Spleen (tissue), 11 donors: ENCODE results near the gene ASPG. TPM values are rescaled to one million over a fixed set of nuclear protein-coding genes. Genes with fewer than 3 reads are reported as not detected.

Source experiments
- DNase-seq: peaks from one replicate; pipeline ENCODE4 v3.0.0-alpha.2; 2020
- H3K27ac ChIP-seq, 8 donors: fragments of 200-600 bp; sonication (generic) in 7 of 8; 1 replicate in 4 of 8; 2 replicates in 4 of 8; pipeline versions ENCODE4 v1.5.0 to v1.8.0; 2016 to 2021; ENCODE audit warnings: inconsistent platforms in 4 of 8, mild to moderate bottlenecking in 4 of 8, moderate library complexity in 1 of 8
- H3K27me3 ChIP-seq, 7 donors: fragments of 200-600 bp; sonication (generic) in 6 of 7; replicated peaks in 1 of 7; 1 replicate in 4 of 7; 2 replicates in 3 of 7; pipeline versions ENCODE4 v1.5.0 to v1.8.0; 2016 to 2021; ENCODE audit warnings: inconsistent platforms in 3 of 7, mild to moderate bottlenecking in 1 of 7
- H3K36me3 ChIP-seq, 6 donors: fragments of 200-600 bp; sonication (generic) in 5 of 6; 1 replicate in 4 of 6; 2 replicates in 2 of 6; pipeline versions ENCODE4 v1.5.0 to v1.8.0; 2016 to 2021; ENCODE audit warnings: inconsistent platforms in 2 of 6
- H3K4me1 ChIP-seq, 6 donors: fragments of 200-600 bp; sonication (generic) in 5 of 6; 1 replicate in 3 of 6; 2 replicates in 3 of 6; pipeline versions ENCODE4 v1.5.0 to v1.8.0; 2016 to 2021; ENCODE audit warnings: inconsistent platforms in 3 of 6
- H3K4me3 ChIP-seq, 8 donors: fragments of 200-600 bp; sonication (generic) in 7 of 8; 1 replicate in 4 of 8; 2 replicates in 4 of 8; pipeline versions ENCODE4 v1.5.0 to v1.8.0; 2016 to 2021; ENCODE audit warnings: inconsistent platforms in 4 of 8, mild to moderate bottlenecking in 4 of 8, moderate library complexity in 2 of 8
- H3K9me3 ChIP-seq, 8 donors: fragments of 200-600 bp; sonication (generic) in 7 of 8; 1 replicate in 4 of 8; 2 replicates in 4 of 8; pipeline versions ENCODE4 v1.5.0 to v1.8.0; 2016 to 2021; ENCODE audit warnings: inconsistent platforms in 4 of 8
- CTCF ChIP-seq, 11 experiments: fragments of 200-600 bp in 7 of 11; fragments of 450-650 bp in 4 of 11; sonication (generic) in 4 of 11; IDR thresholded peaks in 8 of 11; conservative IDR thresholded peaks in 3 of 11; 1 replicate in 7 of 11; 2 replicates in 4 of 11; pipeline versions ENCODE4 v1.4.0 to v1.8.0; 2016 to 2021; ENCODE audit warnings: antibody characterized with exemption in 11 of 11, inconsistent platforms in 4 of 11, mild to moderate bottlenecking in 1 of 11
- POLR2A ChIP-seq, 3 donors: fragments of 450-650 bp; IDR thresholded peaks; one replicate each; pipeline ENCODE4 v1.5.1; 2017; ENCODE audit warnings: antibody characterized with exemption in 3 of 3, mild to moderate bottlenecking in 1 of 3
- POLR2AphosphoS5 ChIP-seq, 3 donors: sonication (generic); formaldehyde crosslinking; IDR thresholded peaks; one replicate each; pipeline ENCODE4 v1.5.1; 2017; ENCODE audit warnings: antibody characterized with exemption in 3 of 3
- WGBS, 5 donors: extraction: QIAGEN DNeasy Blood & Tissue Kit in 3 of 5; methylation state at CpG; one replicate each; pipeline versions ENCODE4 v1.1.5 to v1.1.7; 2013 to 2018; 5-methylcytosine and 5-hydroxymethylcytosine counted together
- intact Hi-C: fragments of 100-400 bp; cut with DNase I; formaldehyde crosslinking; loops from one replicate; pipeline ENCODE4 v1.15.0; 2023; ENCODE audit warnings: low total_unique reads
- polyA plus RNA-seq, 3 donors: library from polyadenylated mRNA; stranded (reverse); fragments of 200-250 nt; gene quantifications; one replicate each; pipeline ENCODE4 v1.2.1, GENCODE V29; 2013
- total RNA-seq, 7 donors: library from RNA; depleted of rRNA in 3 of 7; stranded (reverse); fragments of >200 nt in 3 of 7; fragmentation: NEBNext Ultra II Directional in 4 of 7; extraction: Animal tissue kit (Norgen Biotek cat#: 25700) in 4 of 7; gene quantifications; one replicate each; pipeline versions ENCODE4 v1.1.0 to v1.2.1, GENCODE V29; 2016 to 2021
- donor health status: healthy with polysubstance abuse.
- donor health status: DM: no; HTN: no; CAD: no; lungs with moderate emphysema.
- donor health status: DM: no; HTN: no; CAD: no.
- donor health status: Bipolar disorder and iron deficiency.
- donor health status: healthy.
- donor health status: DM: no; HTN: no; CAD: no.
- donor health status: DM: yes; HTN: yes; CAD: no.

The ASPG gene
- total and polyA plus RNA-seq, 10 donors: 0.05 to 0.67 (median 0.26) TPM; not detected in 3

GRCh38 chr14:104134061-104134965 is 48.8 kb downstream of the ASPG start:
- peaks cover 23 to 46% (median 41%) of the 10 kb centered on the region in 6 donors for H3K4me1 ChIP-seq
- H3K27ac ChIP-seq: no peak overlapping the region
- intact Hi-C loops: no loop called here
- 55 to 65% (median 62%) methylated on average over 31 of the region's 31 CpGs for WGBS, 5 donors
- no peaks in the 10 kb centered on the region for H3K36me3 ChIP-seq
- DNase-seq: peak; percentile 66
- H3K4me3 ChIP-seq: no peak overlapping the region
- peaks cover 0 to 94% (median 57%) of the 10 kb centered on the region in 7 donors for H3K27me3 ChIP-seq
- peaks cover 3 to 18% (median 15%) of the 10 kb centered on the region in 8 donors for H3K9me3 ChIP-seq
- TF ChIP-seq POLR2A (IDR thresholded peaks at IDR 0.05) (no peak), CTCF (IDR thresholded peaks at IDR 0.05 in 8 of 11, conservative IDR thresholded peaks at IDR 0.05 in 3 of 11) (no peak), POLR2AphosphoS5 (IDR thresholded peaks at IDR 0.05) (no peak)

- peak; percentile 72 for DNase-seq
- peak overlapping the region in 1 of 8 donors; percentile 76 for H3K4me3 ChIP-seq
- intact Hi-C loops: loop anchor here (5.0 kb wide), 1 partner anchor 427 kb away; no protein-coding TSS in a partner anchor
- H3K27ac ChIP-seq: no peak overlapping the region
- H3K9me3 ChIP-seq: peaks cover 0 to 8% (median 5%) of the 10 kb centered on the region in 8 donors
- peaks cover 0 to 99% (median 67%) of the 10 kb centered on the region in 7 donors for H3K27me3 ChIP-seq
- TF ChIP-seq POLR2AphosphoS5 (IDR thresholded peaks at IDR 0.05) (no peak), CTCF (IDR thresholded peaks at IDR 0.05 in 8 of 11, conservative IDR thresholded peaks at IDR 0.05 in 3 of 11) (peak in 1 of 11 experiments; percentile 5), POLR2A (IDR thresholded peaks at IDR 0.05) (no peak)
- peaks cover 23 to 56% (median 47%) of the 10 kb centered on the region in 6 donors for H3K4me1 ChIP-seq
- WGBS, 5 donors: 4 to 10% (median 5%) methylated on average over 42 to 47 of the region's 47 CpGs
- H3K36me3 ChIP-seq: no peaks in the 10 kb centered on the region
Observed at GRCh38 chr14:104135121-104135903, 49.8 kb downstream of the ASPG start.

DNA sequence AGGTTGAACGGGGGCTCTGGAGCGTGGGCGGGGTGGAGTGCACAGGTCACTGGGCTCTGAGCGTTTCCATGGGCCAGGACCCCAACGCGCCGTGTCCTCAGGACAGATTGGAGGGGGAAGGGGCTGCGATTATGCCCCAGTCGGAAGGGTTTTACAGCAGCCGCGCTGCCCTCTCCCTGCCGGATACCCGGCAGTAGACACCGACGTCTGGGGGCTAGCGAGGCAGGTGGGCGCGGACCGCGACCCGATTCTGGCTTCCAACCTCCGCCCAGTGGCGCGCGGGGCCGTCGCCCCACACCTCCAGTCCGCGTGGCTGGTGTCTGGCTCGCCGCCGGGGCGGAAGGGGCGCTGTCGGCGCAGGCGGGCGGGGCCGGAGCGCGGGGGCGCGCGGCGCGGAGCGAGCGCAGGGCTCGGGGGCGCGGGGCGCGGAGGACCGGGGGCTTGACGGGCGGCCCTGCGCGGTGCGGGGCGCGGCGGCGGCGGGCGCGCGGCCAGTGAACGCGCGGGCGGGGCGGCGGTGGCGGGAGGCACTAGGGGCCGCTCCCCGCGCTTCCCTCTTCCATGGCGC is 50.5 kb downstream of the ASPG start:
- TF ChIP-seq POLR2AphosphoS5 (IDR thresholded peaks at IDR 0.05) (no peak), CTCF (IDR thresholded peaks at IDR 0.05 in 8 of 11, conservative IDR thresholded peaks at IDR 0.05 in 3 of 11) (no peak), POLR2A (IDR thresholded peaks at IDR 0.05) (no peak)
- DNase-seq: peak; percentile 51
- Histone ChIP-seq H3K36me3 (no peaks in the 10 kb centered on the region), H3K27me3 (peaks cover 0 to 100% (median 66%) of the 10 kb centered on the region in 7 donors), H3K4me1 (peaks cover 23 to 63% (median 50%) of the 10 kb centered on the region in 6 donors), H3K9me3 (peaks cover 0 to under 1% (median 0%) of the 10 kb centered on the region in 8 donors), H3K4me3 (peak overlapping the region in 6 of 8 donors; percentile 25 to 76 (median 28)), H3K27ac (no peak overlapping the region)
- intact Hi-C loops: loop anchor here (5.0 kb wide), 1 partner anchor 426 kb away; no protein-coding TSS in a partner anchor
- 1 to 3% (median 1%) methylated on average over 14 to 78 of the region's 78 CpGs; no CpG with 5 or more reads in 1 of the 5 donors for WGBS, 5 donors
